ENCODE measurements around the gene TMEM39A.

The TMEM39A gene

DNA sequence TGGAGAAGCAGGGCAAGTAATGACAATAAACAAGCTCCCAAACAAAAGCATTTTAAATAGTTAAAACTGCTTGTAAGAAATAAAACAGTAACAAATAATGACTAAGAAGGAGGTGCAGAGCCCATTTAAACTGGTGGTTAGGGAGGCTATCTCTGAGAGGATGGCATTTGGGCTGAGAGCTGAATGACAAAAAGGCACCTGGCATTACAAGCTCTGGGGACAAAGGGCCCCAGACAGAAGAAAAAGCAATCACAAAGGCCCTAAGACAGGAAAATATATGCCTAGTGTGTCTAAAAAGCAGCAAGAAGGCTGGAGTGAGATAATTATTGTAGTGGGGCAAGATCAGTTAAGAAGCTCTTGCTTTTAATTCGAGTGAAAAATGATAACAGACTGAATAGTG, 9.6 kb downstream of the TMEM39A start:
- no peak for DNase-seq

DNA sequence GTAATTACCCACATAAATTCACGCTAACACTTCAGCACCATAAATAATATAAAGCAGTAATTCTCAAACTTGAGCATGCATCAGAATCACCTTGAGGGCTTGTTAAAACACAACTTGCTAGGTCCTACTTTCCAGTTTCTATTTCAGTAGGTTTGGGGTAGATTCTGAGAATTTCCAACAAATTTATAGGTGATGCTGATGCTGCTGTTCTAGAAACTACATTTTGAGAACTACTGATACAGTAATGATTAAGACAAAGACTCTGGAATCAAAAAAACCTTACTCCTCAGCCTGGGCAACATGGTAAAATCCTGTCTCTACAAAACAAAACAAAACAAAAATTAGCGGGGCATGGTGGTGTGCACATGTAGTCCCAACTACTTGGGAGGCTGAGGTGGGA, 18.8 kb downstream of the TMEM39A start:
- no peak for DNase-seq

DNA sequence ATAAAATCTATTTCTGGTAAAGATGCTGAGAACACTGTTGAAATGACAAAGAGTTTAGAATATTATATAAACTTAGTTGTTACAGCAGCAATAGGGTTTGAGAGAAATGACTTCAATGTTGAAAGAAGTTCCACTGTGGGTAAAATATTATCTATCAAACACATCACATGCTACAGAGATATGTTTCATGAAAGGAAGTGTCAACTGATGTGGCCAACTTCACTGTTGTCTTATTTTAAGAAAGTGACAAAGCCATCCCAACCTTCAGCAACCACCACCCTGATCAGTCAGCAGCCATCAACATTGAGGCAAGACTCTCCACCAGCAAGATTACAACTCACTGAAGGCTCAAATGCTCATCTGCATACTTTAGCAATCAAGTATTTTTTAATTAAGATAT, 20.2 kb downstream of the TMEM39A start:
- DNase-seq: no peak

DNA sequence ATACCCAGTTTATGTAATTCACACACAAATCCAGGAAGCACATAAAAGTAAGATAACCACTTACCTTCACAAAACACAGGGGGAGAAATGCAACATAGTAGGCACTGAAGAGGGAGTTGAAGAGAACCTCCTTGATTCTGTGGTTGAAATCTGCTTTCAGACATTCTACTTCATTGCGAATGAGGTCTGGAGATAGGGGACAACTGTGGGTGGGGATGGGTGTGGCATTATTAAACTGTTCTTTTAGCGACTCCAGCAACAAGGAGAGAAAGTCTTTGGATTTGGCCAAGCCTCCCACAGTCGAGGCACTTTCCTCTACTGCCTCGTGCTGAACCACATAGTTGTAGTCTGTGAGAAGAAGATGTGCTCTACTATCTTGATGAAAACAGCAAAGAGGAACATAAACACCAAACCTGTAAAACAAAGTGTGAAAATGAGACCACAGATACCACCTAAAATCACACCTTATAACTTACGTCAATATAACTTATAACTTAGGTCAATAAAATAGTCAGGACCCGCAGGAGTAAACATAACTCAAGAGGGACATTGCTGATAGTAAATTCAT, 25.6 kb downstream of the TMEM39A start:
- DNase-seq: no peak

DNA sequence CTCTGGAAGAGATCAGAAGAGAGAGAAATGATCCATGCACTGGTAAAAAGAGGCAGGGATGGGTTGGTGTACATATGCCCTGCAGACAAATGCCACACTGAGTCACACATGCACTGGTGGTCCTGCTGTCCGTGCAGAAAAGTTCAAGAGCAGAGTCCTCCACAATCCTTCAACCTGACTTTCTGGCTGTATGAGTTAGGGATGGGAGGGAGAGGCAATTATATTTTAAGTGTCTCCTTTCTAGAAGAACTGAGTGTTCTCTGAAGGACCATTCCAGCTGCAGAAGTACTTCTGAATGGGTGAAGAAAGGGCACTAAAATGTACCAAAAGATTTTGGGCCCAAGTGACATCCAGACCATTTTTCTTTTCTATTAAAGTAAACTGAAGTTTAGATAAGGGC, 26.4 kb downstream of the TMEM39A start:
- DNase-seq: no peak

DNA sequence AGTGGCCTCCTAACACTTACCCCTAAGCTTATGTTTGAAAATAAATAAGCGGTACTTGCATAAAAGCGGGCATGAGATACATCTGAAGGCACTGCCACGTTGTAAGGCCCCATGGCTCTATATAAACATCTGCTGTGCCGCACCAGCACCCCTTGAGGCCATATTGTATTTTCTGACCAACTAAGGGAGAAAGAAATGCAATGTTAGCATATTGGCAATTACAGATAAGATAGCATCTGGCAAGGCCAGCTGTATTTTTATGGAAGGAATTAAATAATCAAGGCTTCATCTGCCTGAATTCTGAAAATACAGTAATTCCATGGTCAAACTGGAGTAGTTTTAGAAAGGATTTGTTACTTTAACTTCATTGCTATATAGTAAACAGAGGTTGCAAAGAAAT, 28.7 kb downstream of the TMEM39A start:
- no peak for DNase-seq

DNA sequence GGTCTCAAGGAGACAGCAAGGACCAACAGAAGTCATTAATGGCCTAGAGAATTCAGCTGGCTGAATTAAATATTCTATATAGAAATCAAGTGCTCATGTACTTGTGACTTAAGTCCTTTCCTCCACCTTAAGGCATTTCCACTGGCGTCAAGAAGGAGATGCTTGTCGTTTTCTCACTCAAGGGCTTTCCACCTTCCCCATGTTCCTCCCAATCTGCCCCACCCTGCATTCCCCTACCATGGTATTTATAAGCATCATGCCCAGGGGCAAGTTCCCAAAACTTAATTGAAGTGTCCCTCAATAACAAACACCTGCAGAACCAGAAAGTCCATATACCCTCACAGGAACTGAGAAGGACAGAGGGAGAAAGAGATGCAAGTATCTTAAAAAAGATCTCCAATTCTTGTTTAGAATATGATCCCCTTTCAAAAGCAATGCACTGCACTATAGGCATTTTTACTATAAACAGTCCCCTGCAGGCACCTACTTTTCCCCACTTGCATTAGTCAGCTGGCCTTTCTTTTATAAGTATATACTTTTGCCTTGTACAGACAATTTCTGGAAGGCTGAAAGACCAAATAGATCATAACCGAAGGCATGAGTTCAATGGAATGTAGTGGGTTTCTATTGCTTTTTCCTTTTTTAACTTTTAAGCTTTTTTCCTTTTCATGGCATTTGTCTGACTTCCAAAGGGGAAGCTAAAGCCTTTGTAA, 29.6 kb downstream of the TMEM39A start:
- DNase-seq: no peak

DNA sequence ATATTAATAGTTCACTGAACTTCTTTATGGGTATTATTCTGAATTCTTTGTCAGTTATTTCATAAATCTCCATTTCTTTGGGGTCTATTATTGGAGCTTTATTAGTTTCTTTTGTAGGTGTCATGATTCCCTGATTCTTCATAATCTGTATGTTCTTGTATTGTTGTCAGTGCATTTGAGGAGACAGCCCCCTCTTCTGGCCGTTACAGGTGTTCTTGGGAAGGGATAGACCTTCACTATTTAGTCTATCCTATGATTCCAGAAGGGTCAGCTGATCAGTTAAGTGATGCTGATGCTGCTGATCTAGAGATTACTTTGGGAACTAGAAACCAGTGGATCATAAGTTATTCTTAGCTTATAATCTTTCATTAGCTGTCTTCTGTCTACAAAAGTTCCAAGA, 34.9 kb downstream of the TMEM39A start:
- no peak for DNase-seq

DNA sequence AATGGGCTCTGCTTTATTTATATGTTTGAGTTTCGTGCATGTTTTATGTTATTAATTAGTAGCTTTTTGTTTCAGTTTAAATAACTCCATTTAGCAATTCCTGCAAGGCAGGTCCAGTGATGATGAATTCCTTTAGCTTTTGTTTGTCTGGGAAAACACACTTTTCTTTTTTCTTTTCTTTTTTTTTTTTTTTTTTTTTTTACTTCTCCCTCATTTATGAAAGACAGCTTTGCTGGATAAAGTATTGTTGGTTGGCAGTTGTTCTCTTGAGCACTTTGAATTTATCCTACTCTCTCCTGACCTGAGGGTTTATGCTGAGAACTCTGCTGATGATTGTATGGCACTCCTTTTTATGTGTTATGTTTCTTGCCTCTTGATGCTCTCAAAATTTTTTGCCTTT, 35.7 kb downstream of the TMEM39A start:
- DNase-seq: no peak

DNA sequence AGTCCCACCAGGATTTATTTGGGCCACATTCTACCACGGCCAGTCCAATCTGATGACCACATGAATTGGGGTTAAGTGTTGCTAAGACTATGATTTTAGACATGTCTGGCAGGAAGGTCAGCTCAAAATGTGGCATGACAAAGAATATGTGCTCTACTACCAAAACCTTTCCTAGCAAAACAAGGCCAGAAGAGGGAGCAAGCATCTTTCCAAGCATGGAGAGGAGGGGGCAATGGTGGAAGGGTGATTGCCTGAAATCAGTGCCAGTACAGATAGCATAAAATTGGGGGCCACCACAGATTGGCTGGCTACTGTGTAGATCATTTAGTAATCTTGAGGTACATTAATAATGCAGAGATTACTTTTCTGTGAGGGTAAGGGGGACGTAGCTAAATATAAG, 43.2 kb downstream of the TMEM39A start:
- peak; percentile 3 for DNase-seq

DNA sequence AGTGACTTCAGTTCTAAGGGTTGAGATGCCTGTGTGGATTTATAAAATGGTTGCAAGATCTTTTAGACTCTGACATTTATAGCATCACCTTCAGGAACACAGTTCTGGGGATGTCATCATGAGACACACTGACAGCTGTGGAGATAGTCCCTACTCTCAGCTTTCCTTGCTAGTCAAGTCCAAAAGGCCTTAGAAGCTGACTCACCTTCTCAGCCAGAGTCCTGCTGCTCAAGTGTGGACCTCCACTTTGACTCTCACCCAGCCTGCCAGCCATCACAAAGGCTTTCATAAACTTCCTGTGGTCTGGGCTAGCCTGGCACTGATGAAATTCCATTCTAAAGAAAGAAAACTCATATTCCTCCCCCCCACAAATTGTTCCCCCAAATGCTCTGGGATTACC, 44.8 kb downstream of the TMEM39A start:
- DNase-seq: no peak

DNA sequence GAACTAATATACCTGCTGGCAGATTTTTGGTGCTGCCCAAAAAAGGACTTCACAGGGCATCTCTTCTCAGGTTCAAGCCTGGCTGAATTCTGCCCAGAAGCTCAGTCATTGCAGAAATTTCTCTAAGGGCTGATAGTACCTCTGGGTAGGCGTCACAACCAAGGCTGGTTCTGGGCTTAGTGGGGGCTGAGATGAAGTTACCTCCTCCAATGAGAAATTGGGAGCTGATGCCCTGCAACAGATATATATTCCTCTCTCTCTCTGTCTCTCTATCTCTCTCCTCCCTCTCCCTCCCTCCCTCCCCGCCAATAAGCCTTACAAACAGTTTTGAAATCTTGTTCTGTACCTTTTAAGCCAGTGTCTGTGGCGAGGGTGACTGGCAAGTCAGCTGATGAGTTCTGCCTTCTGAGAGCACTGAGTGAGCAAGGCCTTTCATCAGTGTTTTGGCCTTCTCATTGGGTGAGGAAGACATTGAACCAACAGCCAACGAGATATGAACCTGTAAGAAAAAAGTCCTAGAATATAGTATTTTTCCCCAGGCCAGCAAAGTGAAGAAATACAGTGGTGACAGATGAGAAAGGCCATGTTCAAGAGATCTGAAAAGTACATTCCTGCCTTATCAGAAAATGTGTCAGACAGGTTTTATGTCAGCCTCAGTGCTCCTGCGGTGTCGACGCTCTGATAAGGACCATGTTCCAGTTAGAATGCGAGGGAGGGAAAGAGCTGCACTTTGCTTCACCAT, 45.5 kb downstream of the TMEM39A start:
- DNase-seq: no peak

DNA sequence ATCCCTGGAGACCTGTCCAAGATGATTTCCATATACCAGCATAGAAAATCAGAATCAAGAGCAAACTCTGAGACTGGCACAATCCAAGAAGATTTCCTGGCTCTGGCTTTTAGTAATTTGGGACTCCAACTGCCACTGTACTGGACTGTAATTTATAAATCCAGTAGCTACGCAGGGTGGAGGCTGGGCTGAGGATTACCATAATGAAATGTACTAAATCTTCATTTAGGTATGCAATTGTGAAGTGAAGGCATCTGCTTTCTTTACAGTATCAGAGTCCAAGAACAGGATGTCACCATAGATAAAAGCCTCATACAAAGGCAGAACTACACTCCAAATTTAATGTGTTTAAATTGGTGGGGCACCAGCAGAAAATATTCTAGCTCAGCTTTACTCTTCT, 46.5 kb downstream of the TMEM39A start:
- DNase-seq: no peak

DNA sequence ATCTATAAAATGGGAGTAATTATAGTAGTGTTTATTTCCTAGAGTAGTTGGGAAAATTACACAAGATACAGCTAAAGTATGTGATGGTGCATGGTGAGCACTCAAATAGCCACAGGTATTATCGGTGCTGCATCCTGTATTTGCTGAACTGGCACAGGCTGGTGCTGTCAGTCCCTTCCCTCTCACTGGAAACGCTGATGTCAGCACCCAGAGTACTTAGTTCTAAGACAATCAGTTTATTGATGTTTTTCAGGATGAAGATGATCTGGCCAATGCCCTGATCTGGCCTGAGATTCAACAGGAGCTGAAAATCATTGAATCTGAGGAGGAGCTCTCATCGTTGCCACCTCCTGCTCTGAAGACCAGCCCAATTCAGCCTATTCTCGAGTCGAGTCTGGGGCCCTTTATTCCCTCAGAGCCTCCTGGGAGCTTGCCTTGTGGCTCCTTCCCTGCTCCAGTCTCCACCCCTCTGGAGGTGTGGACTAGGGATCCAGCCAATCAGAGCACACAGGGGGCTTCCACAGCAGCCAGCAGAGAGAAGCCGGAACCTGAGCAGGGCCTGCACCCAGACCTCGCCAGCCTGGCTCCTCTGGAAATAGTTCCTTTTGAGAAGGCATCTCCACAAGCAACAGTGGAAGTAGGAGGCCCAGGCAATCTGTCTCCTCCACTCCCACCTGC, 49.7 kb downstream of the TMEM39A start:
- DNase-seq: no peak

DNA sequence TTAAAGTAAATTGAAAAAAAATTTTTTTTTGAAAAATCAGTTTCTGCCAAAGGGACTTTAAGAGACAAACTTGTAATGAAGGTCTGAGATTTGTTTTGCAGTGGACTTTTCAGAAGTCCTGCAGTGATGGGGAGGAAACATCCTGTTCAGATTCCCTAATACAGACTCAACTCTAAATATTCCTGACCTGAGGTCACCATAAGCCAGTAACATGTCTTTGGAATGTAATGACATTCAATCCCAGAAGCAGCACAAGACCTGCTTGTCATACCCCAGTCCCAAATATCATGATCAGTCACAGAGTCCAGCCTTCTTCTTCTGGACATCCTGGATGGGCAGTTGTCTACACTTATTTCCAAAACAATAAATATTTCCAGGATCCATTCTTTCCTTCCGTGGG, 53.6 kb downstream of the TMEM39A start:
- no peak for DNase-seq

DNA sequence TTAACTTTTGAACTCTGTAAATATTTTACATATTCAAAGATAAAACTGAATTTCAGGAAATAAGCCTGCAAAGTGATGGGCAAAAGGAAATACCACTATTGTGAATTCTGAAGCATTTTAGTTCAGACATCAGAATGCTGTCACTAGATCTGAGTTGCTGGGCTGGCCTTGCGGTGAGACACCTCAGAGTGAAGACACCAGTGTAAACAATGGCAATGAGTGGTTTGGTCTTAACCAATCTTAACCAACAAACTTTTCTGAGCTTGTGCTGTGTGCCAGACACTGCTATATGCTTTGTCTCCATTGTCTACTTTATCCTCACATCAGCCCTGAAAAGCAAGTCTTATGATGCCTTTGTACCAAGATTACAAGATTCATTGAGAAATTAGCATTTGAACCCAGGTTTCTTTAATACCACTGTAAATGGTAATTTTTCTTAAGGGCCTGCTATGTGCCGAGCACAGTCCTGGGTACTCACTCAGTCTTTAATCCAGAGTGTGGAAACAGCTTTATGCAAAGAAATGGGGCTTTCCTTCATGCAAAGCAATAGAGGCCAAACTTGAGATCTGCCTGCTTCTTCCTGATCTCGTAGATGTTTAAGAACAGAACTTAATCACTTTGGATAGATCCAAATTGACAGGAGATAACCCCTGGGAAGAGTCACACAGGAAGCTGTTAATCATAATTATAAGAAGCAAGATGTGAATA, 55.0 kb downstream of the TMEM39A start:
- no peak for DNase-seq

DNA sequence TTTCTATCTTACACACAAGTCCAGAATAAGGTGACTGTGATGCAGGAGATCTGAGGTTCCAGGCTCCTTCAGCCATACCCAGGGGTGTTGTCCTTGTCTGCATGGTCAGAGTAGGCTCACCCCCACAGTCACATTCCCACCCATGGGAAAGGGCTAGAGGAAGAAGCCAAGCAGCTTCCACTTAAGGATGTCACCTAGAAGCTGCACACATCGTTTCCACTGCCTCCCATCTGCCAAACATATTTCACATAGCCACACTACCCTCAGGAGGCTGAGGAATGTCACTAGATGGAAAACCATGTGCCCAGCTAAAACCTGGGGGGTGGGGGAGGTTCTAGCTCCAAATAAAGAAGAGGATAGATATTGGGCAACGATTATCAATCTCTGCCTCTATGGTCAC, 58.1 kb downstream of the TMEM39A start:
- DNase-seq: peak; percentile 11

DNA sequence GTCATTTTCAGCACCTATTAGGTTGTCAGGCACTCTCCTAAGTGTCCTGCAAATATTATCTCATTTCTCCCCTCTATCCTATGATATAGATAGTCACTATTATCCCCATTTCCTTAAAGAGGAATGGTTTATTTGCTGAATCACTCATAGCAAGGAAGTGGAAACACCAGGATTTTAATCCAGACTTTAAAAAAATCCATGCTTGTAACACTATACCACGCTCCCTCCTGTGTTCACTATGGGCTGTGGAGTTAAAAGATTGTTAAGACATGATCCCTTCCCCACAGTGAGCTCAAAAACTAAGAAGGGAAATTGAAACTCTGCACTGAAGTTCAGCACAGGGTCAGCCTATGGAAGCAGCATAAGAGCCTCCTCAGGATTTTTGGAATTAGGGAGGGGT, 60.2 kb downstream of the TMEM39A start:
- DNase-seq: peak; percentile 6

DNA sequence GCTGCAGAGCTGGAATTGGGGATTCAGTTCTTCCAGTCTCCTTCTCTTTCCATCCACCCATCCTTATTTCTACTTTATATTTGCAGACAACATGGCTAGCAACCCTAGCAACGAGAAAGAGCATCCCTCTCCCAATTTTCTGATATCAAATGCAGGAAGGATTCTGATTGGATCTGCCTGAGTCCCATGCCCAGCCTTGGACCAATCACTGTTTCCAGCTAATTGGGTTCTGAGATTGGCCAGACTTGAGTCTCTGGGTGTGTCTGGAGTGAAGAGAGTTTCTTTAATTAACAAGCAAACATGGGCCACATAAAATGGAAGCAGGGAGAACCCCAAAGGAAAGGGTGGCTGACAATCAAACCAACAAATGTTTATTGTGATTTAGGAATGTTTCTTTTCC, 60.6 kb downstream of the TMEM39A start:
- DNase-seq: no peak

DNA sequence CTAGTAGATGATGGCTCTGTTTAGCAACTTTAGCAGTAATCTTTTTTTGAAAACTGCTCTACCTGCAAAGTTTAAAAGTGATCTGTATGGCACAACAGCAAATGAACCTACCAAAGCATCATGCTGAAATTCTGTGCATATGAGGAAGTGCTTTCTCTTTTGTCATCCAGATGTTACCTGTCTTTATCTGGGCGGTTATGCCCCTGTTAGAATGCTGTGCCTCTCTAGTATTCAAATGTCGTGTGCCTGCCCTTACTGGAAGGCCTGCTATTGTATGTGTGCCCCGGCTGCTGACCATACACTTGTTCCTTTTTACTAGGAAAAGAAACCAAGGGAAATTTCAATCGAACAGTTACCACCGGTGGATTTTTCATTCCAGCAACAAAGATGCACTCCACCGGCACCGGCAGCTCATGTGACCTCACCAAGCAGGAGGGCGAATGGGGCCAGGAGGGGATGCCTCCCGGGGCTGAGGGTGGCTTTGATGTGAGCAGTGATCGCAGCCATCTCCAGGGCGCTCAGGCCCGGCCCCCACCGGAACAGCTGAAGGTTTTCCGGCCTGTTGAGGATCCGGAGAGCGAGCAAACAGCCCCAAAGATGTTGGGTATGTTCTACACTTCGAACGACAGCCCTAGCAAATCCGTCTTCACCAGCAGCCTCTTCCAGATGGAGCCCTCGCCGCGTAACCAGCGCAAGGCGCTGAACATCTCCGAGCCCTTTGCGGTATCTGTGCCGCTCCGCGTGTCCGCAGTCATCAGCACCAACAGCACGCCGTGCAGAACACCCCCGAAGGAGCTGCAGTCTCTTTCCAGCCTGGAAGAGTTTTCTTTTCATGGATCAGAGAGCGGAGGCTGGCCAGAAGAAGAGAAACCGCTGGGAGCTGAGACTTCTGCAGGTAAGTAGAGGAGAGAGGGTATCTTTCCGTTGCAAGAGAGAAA, 61.6 kb downstream of the TMEM39A start:
- no peak for DNase-seq

DNA sequence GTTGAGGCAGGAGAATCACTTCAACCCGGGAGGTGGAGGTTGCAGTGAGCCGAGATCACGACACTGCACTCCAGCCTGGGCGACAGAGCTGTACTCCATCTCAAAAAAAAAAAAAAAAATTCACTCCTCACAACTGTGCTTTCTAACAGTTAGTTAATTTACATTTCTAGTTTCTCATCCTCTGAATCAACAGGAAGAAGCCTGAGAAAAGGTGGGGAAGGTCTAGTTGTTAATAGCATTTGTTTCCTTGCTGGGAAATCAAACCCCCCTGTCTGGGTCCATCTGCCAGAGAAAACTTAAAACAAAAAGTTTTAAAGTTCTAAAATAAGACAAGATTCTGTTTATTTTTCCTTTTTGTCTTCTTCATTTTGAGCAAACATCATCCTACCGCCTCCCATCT, 62.3 kb downstream of the TMEM39A start:
- DNase-seq: no peak

DNA sequence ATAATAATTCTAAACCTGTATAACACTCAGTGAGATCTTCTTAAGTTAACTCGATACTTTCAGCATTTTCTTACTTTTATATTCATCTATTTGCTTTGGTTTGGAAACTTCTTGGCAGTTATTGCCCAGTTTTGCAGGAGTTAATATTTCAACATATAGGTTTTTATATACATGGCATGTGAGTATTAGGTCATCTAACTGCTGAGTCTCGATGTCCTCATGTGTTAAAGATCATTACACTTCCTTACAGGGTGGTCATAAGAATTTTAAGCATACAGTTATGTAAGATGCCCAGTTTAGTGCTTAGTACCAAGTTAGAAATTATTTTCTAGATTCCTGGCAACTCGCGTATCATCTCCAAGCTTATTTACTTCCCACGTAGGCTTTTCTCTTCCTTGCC, 62.9 kb downstream of the TMEM39A start:
- DNase-seq: no peak
